Measurements from ENCODE around the gene HCFC1R1. TPM values are rescaled to one million over a fixed set of nuclear protein-coding genes. Genes with fewer than 3 reads are reported as not detected.
A peak's percentile ranks its signal among the peaks of the same experiment; 100 is the strongest.

Gene HCFC1R1
- total and polyA plus RNA-seq, 8 donors = 25.1 to 66.6 (median 32.8) TPM

DNA sequence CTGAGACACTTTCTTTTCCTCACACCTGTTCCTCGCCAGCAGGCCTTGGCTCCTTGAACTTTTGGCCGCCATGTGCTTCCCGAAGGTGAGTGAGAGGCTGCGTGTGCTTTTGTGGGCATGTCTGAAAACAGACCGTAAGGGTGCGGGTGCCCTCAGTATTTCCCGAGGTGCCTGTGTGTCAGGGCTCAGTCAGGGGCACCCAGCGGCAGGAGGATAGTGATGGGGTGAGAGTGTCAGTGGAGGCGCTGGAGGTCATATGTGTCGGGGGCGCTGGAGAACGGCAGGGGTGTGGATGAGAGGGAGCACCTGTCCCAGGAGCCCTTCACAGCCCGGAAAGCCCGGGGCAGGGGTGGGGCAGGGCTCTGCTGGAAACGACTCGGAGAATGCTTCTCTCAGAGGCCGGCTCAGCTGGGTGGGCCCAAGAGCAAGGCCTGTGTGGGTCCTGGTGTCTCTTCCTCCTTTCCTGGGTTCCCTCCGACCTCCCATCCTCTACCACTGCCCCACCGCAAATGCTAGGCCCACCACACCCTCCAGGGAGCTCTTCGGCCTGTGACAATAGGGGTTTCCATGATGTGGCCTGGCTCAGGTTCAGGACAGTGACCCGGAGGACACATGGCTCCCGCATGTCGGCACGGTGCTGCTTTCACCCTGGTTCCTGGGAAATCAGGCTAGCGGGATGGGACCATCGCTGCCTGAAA, 42.1 kb upstream of the HCFC1R1 start:
- Histone ChIP-seq H3K4me3 (peak overlapping the region; percentile 18 to 56), H3K9me3 (no peaks in the 10 kb centered on the region), H3K27me3 (no peaks in the 10 kb centered on the region), H3K36me3 (peaks cover 0 to 12% of the 10 kb centered on the region in 2 donors), H3K27ac (peak overlapping the region; percentile 68 to 82), H3K4me1 (peaks cover 9 to 62% of the 10 kb centered on the region in 2 donors)
- intact Hi-C loops (cut with DNase I) = no loop called here
- TF ChIP-seq, protein P1, sequence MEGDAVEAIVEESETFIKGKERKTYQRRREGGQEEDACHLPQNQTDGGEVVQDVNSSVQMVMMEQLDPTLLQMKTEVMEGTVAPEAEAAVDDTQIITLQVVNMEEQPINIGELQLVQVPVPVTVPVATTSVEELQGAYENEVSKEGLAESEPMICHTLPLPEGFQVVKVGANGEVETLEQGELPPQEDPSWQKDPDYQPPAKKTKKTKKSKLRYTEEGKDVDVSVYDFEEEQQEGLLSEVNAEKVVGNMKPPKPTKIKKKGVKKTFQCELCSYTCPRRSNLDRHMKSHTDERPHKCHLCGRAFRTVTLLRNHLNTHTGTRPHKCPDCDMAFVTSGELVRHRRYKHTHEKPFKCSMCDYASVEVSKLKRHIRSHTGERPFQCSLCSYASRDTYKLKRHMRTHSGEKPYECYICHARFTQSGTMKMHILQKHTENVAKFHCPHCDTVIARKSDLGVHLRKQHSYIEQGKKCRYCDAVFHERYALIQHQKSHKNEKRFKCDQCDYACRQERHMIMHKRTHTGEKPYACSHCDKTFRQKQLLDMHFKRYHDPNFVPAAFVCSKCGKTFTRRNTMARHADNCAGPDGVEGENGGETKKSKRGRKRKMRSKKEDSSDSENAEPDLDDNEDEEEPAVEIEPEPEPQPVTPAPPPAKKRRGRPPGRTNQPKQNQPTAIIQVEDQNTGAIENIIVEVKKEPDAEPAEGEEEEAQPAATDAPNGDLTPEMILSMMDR (IDR thresholded peaks at IDR 0.05) = no peak
- DNase-seq (peak in 1 of 4 donors; percentile 79), ATAC-seq (peak; percentile 27)

DNA sequence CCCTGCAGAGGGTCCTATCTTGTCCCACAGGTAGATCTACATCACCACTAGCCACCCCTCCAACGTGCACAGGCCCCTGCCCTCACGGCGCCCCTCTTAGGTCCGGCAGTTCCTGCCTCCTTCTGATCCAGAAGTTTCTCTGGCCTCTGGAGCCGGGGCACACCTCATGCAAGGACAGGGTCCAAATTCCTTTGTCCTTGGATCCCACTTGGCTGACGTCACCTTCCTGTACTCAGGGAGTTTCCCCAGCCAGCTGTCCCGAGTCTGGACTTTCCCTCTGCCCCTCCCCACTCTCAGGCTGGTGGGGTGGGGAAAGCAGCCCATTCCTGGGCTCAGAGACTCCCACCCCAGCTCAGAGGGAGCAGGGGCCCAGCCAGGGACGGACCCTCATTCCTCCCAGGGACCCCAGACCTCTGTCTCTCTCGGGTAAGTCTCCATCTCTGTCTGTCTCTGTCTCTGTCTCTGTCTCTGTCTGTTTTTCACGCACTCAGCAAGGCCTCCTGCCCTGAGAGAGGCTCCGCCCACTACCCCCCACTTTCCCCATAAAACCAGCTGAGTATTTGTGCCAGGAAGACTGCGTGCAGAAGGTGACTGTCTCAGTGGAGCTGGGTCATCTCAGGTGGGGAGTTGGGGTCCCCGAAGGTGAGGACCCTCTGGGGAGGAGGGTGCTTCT, 41.5 kb upstream of the HCFC1R1 start, which contains the start of gene IL32:
Gene IL32, plus strand, starts transcription at position 572 of the 673 bp plus-strand sequence. CDS start 172 bp downstream, outside the sequence.
- Histone ChIP-seq H3K4me3 (peak within 1 kb of the TSS; percentile 18 to 56), H3K36me3 (peaks cover 0 to 12% of the 10 kb centered on the region in 2 donors), H3K27me3 (no peaks in the 10 kb centered on the region), H3K27ac (peak within 1 kb of the TSS; percentile 68 to 82), H3K9me3 (no peaks in the 10 kb centered on the region), H3K4me1 (peaks cover 9 to 64% of the 10 kb centered on the region in 2 donors)
- DNase-seq (peak in 2 of 4 donors; percentile 49 to 83), ATAC-seq (peak; percentile 79)
- intact Hi-C loops (cut with DNase I) = no loop called here
- TF ChIP-seq, protein P1 (IDR thresholded peaks at IDR 0.05) = no peak

DNA sequence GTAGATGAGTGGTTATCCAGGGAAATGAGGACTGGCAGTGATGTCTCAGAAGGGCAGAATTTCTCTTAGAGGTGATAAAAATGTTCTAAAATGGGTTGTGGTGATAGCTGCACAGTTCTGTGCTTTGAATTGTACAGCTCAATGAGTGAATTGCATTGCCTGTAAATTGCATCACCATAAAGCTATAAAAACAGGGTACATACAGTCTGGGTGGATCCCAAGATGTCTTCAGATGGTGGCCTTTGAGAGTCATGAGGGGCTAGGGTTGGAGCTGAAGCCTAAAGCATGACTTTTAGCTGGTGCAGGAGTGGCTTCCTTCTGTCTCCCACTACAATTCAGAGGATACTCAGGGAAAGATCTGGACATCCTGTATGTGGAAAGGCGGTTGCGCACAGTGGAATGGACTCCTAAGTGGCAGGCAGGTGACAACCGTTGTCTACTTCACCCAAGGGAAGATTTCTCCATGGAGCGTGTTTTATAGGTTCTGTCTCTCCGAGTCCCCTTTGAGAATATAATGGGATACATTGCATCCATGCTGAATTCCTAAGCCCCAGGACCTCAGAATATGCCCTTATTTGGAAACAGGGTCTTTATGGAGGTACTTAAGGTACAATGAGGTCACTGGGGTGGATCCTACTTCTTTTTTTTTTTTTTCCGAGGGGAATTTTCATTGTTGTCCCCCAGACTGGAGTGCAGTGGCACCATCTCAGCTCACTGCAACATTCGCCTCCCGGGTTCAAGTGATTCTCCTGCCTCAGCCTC, 40.1 kb upstream of the HCFC1R1 start:
- no peak for DNase-seq
- H3K27ac ChIP-seq = no peak overlapping the region
- peaks cover 15 to 70% of the 10 kb centered on the region in 2 donors for H3K4me1 ChIP-seq
- peaks cover 0 to 7% of the 10 kb centered on the region in 2 donors for H3K36me3 ChIP-seq
- H3K27me3 ChIP-seq = no peaks in the 10 kb centered on the region
- H3K9me3 ChIP-seq = no peaks in the 10 kb centered on the region
- TF ChIP-seq, protein P1 (IDR thresholded peaks at IDR 0.05) = no peak
- intact Hi-C loops (cut with DNase I) = no loop called here
- no peak overlapping the region for H3K4me3 ChIP-seq
- no peak for ATAC-seq

DNA sequence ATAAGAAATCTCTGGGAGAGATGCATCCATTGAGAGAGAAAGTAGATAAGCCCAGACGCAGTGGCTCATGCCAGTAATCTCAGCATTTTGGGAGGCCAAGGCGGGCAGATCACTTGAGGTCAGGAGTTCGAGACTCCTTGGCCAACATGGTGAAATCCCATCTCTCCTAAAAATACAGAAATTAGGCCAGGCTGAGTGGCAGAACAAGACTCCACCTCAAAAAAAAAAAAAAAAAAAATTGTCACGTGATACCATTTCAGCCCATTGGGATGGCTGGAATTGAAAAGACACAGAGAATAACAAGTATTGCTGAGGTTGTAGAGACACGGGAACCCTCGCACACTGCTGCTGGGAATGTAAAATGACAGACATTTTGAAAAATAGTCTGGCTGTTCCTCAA, 38.8 kb upstream of the HCFC1R1 start:
- Histone ChIP-seq H3K27ac (peak overlapping the region in 1 of 2 donors; percentile 23), H3K9me3 (no peaks in the 10 kb centered on the region), H3K27me3 (no peaks in the 10 kb centered on the region), H3K36me3 (peaks cover 0 to 2% of the 10 kb centered on the region in 2 donors), H3K4me1 (peaks cover 21 to 71% of the 10 kb centered on the region in 2 donors), H3K4me3 (no peak overlapping the region)
- ATAC-seq = no peak
- intact Hi-C loops (cut with DNase I) = no loop called here
- no peak for DNase-seq
- TF ChIP-seq, protein P1 (IDR thresholded peaks at IDR 0.05) = no peak

Measured in left lung (tissue), 10 donors.